ACC112 (cell line): ENCODE data around the gene MRPL19.
A peak's percentile ranks its signal among the peaks of the same experiment; 100 is the strongest.

Experiments used
- H2AFZ ChIP-seq: fragments of 200-600 bp; sonication (generic); one replicate; pipeline ENCODE4 v1.6.0; 2017; ENCODE audit warnings: antibody characterized with exemption, low read length; ENCODE audit not compliant: unreplicated experiment
- H3K27ac ChIP-seq: fragments of 200-600 bp; sonication (generic); 2 replicates; pipeline ENCODE4 v1.5.1; 2014; ENCODE audit warnings: low read depth, mild to moderate bottlenecking, antibody characterized with exemption, low read length, moderate library complexity
- H3K27me3 ChIP-seq: fragments of 200-600 bp; sonication (generic); 2 replicates; pipeline ENCODE4 v1.6.1; 2014; ENCODE audit warnings: mild to moderate bottlenecking, antibody characterized with exemption, low read length, moderate library complexity, mixed read lengths; ENCODE audit not compliant: insufficient read depth
- H3K36me3 ChIP-seq: fragments of 200-600 bp; sonication (generic); 2 replicates; pipeline ENCODE4 v1.6.1; 2016; ENCODE audit warnings: mild to moderate bottlenecking, antibody characterized with exemption, low read length, moderate library complexity, mixed read lengths; ENCODE audit not compliant: insufficient read depth
- H3K4me1 ChIP-seq: fragments of 200-600 bp; sonication (generic); one replicate; pipeline ENCODE4 v1.6.1; 2016; ENCODE audit warnings: low read length, mixed read lengths; ENCODE audit not compliant: insufficient read depth, unreplicated experiment, control insufficient read depth
- H3K4me3 ChIP-seq: fragments of 200-600 bp; sonication (generic); 2 replicates; pipeline ENCODE4 v1.5.1; 2014; ENCODE audit warnings: mild to moderate bottlenecking, low read depth, low read length
- H3K79me2 ChIP-seq: fragments of 200-600 bp; sonication (generic); one replicate; pipeline ENCODE4 v1.6.0; 2016; ENCODE audit warnings: low read length; ENCODE audit not compliant: control insufficient read depth, unreplicated experiment, insufficient read depth

Gene MRPL19

DNA sequence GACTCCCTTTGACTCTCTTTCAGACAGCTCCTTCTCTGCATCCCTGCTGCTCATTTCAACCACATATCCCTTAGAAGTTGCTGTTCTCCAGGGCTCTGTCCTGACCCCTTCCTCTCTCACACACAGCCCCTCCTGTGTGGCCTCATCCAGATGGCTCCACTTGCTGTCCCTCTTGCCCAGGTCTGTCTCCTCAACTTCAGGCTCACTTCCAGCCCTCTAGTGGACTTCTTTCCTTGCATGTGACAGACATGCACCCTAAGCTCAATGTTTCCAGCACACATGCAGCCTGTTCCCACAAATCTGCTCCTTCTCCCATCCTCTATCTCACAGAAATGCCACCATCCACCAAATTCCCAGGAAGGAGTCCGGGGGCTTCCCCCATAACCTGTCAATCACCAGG, 9.0 kb upstream of the MRPL19 start:
- H3K79me2 ChIP-seq = no peaks in the 10 kb centered on the region
- 0 out of 2 replicates have a peak, but pooled peaks cover 8% of the 10 kb centered on the region for H3K27me3 ChIP-seq
- H3K36me3 ChIP-seq = no peaks in the 10 kb centered on the region
- no peak overlapping the region for H3K4me3 ChIP-seq
- no peak overlapping the region for H3K27ac ChIP-seq
- H3K4me1 ChIP-seq = peaks cover 8% of the 10 kb centered on the region
- H2AFZ ChIP-seq = no peak overlapping the region

DNA sequence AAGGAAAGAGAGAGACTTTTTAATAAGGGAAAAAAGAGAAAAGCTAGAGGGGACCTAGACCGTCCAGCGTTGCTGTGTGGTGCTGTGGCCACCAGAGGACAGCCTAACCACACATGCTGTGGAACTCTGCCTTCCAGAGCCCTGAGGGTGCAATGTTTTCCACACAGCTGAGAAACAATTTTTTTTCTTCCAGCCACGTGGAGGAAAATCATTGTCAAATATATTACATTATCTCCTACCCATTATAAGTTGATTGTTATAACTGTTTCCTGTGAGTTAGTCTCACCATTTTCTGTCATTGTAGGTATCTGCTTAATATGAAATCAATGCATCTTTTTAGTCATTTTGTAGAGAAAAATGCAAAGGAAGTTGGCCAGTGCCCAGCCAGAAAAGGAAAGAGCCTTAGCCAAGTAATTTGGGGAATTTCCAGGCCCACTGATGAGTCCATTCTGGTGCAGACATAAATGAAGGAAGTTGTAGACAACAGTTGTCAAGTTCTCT, 5.9 kb upstream of the MRPL19 start:
- Histone ChIP-seq H3K27ac (peak overlapping the region; percentile 35; the same call in 1 of the 2 replicates), H3K27me3 (0 out of 2 replicates have a peak, but pooled peaks cover 8% of the 10 kb centered on the region)

DNA sequence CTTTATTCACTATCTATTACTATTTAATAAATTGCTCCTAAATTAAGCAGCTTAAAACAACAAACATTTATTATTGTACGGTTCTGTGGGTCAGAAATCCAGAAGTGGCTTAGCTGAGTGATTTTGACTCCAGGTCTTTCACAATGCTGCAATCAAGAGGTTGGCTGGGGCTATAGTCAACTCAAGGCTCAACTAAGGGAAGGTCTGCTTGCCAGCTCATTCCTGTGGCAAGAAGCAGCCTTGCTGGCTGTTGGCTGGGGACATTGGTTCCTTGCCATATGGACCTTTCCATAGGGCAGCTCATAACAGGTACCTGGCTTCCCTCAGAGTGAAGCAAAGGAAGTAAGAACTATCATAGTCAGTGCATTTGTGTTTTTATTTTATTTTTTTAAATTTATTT, 5.0 kb upstream of the MRPL19 start:
- 0 out of 2 replicates have a peak, but pooled peaks cover 8% of the 10 kb centered on the region for H3K27me3 ChIP-seq
- H3K27ac ChIP-seq = no peak overlapping the region
- peaks cover 8% of the 10 kb centered on the region for H3K4me1 ChIP-seq
- H3K4me3 ChIP-seq = no peak overlapping the region
- H2AFZ ChIP-seq = no peak overlapping the region
- no peaks in the 10 kb centered on the region for H3K36me3 ChIP-seq
- no peaks in the 10 kb centered on the region for H3K79me2 ChIP-seq

More for the DNA sequence above, 5.9 kb upstream of the MRPL19 start:
- H3K4me3 ChIP-seq = peak overlapping the region; percentile 47
- H2AFZ ChIP-seq = peak overlapping the region; percentile 25
- peaks cover 8% of the 10 kb centered on the region for H3K4me1 ChIP-seq
- H3K36me3 ChIP-seq = no peaks in the 10 kb centered on the region
- no peaks in the 10 kb centered on the region for H3K79me2 ChIP-seq

DNA sequence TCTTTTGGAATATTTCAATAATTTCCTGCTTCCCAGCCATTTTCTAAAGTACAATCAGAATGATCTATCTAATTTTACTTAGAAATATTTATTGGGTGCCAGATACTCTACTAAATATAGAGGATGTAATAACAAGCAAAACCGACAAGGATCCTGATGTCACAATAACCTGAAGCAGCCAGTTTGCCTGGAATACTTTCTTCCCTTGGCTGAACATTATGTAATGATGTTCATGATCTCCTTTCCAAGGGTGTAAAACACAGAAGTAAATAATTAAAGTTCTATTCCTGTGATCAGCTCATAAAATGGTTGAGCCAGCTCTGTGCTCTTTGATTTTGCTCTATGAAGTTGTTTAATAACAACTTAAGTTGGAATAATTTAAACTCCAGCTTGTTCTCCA, 2.6 kb upstream of the MRPL19 start:
- no peaks in the 10 kb centered on the region for H3K27me3 ChIP-seq
- H3K36me3 ChIP-seq = peaks cover under 1% of the 10 kb centered on the region; the same call in 1 of the 2 replicates
- H3K27ac ChIP-seq = no peak overlapping the region
- no peak overlapping the region for H3K4me3 ChIP-seq
- H2AFZ ChIP-seq = no peak overlapping the region
- peaks cover 15% of the 10 kb centered on the region for H3K79me2 ChIP-seq
- peaks cover 8% of the 10 kb centered on the region for H3K4me1 ChIP-seq

DNA sequence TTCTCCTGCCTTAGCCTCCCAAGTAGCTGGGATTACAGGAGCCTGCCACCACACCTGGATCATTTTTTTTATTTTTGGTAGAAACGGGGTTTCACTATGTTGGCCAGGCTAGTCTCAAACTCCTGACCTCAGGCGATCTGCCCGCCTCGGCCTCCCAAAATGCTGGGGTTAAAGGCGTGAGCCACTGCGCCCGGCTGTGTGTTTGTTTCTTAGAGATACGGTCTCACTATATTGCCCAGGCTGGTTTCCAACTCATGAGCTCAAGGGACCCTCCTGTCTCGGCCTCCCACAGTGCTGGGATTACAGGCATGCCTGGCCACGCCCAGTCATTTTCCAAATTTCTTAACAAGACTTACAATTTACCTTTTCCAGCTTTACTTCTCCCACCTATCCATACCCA, 940 bp upstream of the MRPL19 start:
- Histone ChIP-seq H2AFZ (peak overlapping the region; percentile 98), H3K4me1 (peaks cover 7% of the 10 kb centered on the region), H3K27me3 (no peaks in the 10 kb centered on the region), H3K36me3 (peaks cover 9% of the 10 kb centered on the region), H3K4me3 (no peak overlapping the region), H3K79me2 (peaks cover 22% of the 10 kb centered on the region), H3K27ac (no peak overlapping the region)

DNA sequence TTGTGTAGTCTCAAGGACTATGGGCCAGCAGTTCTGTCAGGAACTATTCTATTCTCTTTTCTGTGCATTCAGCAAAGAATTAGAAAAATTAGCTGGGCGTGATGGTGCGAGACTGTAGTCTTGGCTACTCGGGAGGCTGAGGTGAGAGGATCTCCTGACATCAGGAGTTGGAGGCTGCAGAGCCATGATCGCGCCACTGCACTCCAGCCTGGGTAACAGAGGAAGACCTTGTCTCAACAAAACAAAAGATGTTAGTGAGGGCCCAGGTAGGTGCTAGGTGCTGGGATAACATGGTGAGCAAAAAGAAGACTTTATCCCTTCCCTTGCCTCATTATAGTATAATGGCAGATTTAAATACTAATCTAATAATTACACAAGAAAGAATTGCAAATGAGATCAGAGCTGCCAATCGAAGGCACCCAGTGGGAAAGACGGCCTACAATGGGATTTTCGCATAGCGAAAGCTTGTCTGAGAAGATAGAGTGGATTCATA, 447 bp upstream of the MRPL19 start:
- Histone ChIP-seq H3K27me3 (no peaks in the 10 kb centered on the region), H3K4me1 (peaks cover 3% of the 10 kb centered on the region), H2AFZ (peak overlapping the region; percentile 98), H3K79me2 (peaks cover 22% of the 10 kb centered on the region), H3K4me3 (peak overlapping the region; percentile 81), H3K36me3 (peaks cover 9% of the 10 kb centered on the region), H3K27ac (no peak overlapping the region)

DNA sequence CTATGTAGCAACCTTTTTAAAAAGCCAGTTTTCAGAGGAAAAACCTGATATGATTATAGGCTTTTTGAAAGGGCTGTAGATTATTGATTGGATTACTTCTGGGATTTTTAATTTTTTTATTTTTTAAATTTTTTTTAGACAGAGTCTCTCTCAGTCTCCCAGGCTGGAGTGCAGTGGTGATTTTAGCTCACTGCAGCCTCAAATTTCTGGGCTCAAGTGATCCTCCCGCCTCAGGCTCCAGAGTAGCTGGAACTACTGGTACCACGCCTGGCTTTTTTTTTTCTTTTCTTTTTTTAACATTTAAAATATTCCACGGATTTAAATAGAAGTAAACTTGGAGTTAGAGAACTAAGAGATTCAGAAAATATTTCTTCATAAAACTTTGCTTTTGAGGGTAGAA, 1.2 kb downstream of the MRPL19 start:
- peaks cover 22% of the 10 kb centered on the region for H3K79me2 ChIP-seq
- H3K27ac ChIP-seq = no peak overlapping the region
- H3K27me3 ChIP-seq = no peaks in the 10 kb centered on the region
- no peak overlapping the region for H2AFZ ChIP-seq
- peaks cover 25% of the 10 kb centered on the region for H3K36me3 ChIP-seq
- peak overlapping the region; percentile 81 for H3K4me3 ChIP-seq
- H3K4me1 ChIP-seq = no peaks in the 10 kb centered on the region

DNA sequence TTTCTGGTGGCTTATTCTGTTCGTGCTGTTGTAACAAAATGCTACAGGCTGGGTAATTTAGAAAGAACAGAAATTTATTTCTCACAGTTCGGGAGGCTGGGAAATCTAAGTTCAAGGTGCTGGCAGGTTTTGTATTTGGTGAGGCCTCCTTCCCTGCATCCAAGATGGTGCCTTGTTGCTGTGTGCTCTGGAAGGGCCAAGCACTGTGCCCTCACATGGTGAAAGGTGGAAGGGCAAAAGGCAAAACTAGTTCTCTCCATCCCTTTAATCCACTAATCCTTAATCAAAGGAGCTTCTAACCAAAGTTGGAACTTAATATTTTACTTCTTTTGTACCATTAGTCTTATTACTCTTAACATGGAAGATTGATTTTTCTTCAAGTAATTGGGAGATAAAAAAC, 7.4 kb downstream of the MRPL19 start:
- H3K27ac ChIP-seq = no peak overlapping the region
- peaks cover 65% of the 10 kb centered on the region for H3K36me3 ChIP-seq
- H3K4me3 ChIP-seq = no peak overlapping the region
- peaks cover 3% of the 10 kb centered on the region for H3K4me1 ChIP-seq
- H3K27me3 ChIP-seq = no peaks in the 10 kb centered on the region
- no peak overlapping the region for H2AFZ ChIP-seq
- peaks cover 7% of the 10 kb centered on the region for H3K79me2 ChIP-seq

DNA sequence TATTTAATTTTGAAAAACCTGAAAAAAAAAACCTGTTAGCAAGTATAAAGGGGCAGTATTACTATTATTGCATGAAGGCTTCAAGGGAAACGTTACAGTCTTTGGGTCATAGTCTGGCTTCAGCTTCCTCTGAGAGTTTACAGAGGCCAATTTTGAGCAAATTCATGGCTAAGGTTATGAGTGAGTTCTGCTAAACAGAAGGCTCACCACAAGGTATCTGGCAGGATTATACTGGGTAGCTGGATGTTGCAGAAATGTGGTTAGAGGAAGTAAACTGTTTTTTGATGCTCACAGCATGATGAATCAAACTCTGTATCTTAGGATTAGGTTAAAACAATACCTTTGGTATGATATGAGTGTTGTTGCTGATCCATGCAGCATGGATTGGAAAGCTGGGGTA, 9.3 kb downstream of the MRPL19 start:
- Histone ChIP-seq H2AFZ (no peak overlapping the region), H3K27ac (no peak overlapping the region), H3K27me3 (no peaks in the 10 kb centered on the region), H3K4me1 (peaks cover 3% of the 10 kb centered on the region), H3K4me3 (no peak overlapping the region), H3K36me3 (peaks cover 71% of the 10 kb centered on the region), H3K79me2 (peaks cover 8% of the 10 kb centered on the region)

DNA sequence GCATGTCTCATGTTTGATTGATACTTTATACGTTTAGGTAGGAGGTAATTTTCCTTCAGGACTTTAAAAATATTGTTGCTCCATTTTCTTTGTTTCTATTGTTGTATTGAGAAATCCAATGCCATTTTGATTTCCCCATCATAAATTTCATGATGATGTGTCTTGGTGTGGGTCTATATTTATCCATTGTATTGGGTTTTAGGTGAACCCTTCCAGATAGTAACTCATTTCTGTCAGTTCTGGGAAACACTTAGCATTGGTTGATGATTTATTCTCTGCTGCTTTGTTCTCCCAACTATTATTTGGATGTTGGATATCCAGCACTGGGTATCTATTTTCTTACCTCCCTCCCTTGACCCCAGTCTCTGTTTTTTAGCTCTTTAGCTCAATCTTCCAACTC, 10.0 kb downstream of the MRPL19 start:
- peaks cover 8% of the 10 kb centered on the region for H3K79me2 ChIP-seq
- peaks cover 3% of the 10 kb centered on the region for H3K4me1 ChIP-seq
- H3K27me3 ChIP-seq = no peaks in the 10 kb centered on the region
- H2AFZ ChIP-seq = no peak overlapping the region
- no peak overlapping the region for H3K27ac ChIP-seq
- H3K4me3 ChIP-seq = no peak overlapping the region
- H3K36me3 ChIP-seq = peaks cover 71% of the 10 kb centered on the region

DNA sequence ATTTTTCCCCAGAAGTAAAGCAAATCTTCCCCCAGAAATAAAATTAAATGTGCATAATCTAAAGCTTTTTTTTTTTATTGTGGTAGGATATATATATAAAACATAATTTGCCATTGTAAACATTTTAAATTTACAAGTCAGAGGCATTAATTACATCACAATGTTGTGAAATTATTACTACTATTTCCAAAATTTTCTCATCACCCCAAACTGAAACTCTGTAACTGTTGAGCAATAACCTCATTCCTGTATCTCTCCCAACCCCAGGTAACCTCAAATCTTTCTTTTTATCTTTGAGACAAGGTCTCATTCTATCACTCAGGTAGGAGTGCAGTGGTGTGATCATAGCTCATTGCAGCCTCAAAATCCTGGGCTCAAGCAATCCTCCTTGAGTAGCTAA, 11.2 kb downstream of the MRPL19 start:
- H3K79me2 ChIP-seq = peaks cover 8% of the 10 kb centered on the region
- no peak overlapping the region for H2AFZ ChIP-seq
- peaks cover 66% of the 10 kb centered on the region for H3K36me3 ChIP-seq

More for the DNA sequence above, 11.2 kb downstream of the MRPL19 start:
- Histone ChIP-seq H3K27me3 (no peaks in the 10 kb centered on the region), H3K4me3 (no peak overlapping the region), H3K4me1 (peaks cover 3% of the 10 kb centered on the region), H3K27ac (no peak overlapping the region)
